CD1c-positive myeloid dendritic cell (primary cell): ENCODE measurements around the gene APOL2.
"Not testable (repeated sequence)": the region's sequence is repeated elsewhere in the genome, so short reads cannot be mapped to it uniquely, and the experiment has no call there.

Experiments
- DNase-seq: peaks from one replicate; pipeline ENCODE4 v3.0.0-alpha.2; 2016; ENCODE audit errors: extremely low spot score

APOL2 gene

DNA sequence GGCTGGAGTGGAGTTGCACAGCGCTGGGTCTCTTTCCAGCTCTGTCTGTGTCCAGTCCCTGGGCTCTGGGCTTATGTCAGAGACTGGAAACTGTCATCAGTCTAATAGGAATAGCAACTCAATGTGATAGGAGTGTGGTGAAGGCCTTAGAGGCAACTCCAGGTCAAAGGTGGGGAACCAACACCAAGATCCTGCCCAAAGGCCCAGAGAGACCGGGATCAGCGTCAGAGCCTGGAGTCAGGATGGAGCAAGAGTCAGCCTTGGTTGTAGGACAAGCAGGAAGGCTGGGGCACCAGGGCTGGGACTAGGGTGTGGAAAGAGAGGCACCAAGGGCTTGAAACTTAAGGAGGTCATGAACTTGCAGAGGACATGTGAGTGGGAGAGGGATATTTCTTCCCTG is 23.0 kb upstream of the APOL2 start:
- not testable (repeated sequence) for DNase-seq

GRCh38 chr22:36261675-36262074 is 22.3 kb upstream of the APOL2 start:
- not testable (repeated sequence) for DNase-seq

GRCh38 chr22:36259615-36260300 is 20.4 kb upstream of the APOL2 start:
- no peak for DNase-seq

- no peak for DNase-seq
Observed at GRCh38 chr22:36258701-36259614, 19.6 kb upstream of the APOL2 start.

- no peak for DNase-seq
Observed at GRCh38 chr22:36257948-36258670, 18.8 kb upstream of the APOL2 start.

- DNase-seq, result no peak
Observed at GRCh38 chr22:36257308-36257707, 18.0 kb upstream of the APOL2 start.

GRCh38 chr22:36256478-36256877 is 17.2 kb upstream of the APOL2 start:
- DNase-seq, result no peak

DNA sequence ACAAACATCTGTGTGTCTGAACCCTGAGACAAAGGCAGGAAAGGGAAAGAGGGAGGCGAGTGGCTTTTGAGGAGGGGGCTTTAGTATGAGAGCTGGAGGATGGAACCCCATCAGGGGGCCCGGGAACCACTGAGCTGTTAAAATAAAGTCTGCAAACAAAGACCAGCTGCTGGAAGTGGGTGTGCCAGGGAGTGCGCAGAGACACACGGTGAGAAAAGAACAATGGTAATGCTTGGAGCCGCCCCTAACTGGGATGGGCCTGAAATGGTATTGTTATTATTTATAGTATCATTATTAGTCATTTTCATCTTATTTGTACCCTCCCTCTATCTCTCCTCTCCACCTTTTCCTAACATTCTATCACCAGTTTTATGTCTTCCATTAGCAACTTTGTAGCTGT is 16.2 kb upstream of the APOL2 start:
- DNase-seq, result not testable (repeated sequence)

DNA sequence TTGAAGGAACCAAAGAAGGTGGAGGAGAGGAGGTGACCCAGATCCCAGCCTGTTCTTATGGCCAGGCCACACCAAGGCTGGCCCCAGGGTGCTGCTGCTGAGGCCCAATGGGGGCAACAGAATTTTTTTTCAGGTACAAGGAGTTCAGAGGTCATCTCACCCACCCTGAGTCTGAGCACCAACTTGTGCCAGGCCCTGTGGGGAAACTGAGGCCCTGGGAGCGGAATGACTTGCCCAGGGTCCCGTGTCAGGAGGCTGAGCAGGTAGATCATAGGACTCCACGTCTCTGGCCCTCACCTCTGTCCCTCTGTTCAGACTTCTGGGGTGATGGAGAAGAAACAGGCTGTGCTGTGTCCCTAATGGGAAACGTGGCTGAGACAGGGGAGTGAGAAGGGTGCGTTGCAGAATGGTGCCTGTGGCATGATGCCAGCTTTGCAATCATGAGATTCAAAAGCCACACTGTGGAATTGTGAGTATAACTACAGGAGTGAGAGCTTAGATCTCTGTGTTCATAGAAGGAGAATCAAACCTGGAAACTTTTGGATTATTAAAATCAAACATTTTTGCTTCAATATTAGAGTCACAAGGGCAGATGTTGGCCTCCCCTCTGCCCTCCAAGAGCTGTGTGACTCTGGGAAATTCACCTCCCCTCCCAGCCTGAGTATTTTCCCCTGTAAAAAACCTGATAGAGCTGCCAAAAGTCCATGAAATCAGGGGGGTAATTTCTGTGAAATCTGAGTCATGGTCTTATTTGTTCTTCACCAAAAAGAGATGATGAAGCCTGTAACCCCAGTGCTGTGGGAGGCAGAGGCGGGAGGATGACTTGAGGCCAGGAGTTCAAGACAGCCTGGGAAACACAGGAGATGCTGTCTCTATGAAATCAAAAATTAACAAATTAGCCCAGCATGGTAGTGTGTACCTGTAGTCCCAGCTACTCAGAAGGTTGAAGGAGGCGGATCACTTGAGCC is 14.5 kb upstream of the APOL2 start:
- peak; percentile 16 for DNase-seq

DNA sequence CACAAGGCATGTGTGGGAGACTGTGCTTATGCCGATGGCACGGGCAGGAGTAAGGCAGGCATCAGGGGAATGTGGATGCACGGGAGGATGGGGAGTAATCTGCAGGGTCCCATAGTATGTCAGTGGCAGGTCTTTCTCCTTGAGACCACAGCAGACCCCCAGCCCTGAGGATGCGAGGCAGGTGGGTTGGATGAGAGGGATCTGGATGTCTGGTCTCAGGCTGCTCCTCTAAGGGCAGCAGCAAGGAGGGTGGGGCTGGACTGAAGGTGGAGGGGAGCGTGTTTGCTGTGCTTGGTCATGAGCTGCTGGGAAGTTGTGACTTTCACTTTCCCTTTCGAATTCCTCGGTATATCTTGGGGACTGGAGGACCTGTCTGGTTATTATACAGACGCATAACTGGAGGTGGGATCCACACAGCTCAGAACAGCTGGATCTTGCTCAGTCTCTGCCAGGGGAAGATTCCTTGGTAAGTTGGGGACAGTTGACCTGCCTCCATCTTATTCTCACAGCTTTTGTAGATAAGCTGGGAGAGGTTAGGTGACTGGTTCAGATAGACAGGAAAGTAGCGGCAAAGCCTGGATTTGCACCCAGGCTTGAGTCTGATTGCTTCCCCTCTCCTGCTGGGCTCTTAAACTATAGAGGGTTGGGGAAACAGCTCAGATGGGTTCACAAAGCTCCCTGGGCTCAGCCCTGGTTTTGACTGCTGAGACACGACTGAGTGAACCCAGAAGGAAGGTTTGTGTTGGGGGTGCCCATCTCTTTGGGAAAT is 13.6 kb upstream of the APOL2 start, which contains the start of gene APOL1:
Gene APOL1 (plus strand): TSS at position 380 of the 769 bp plus-strand sequence. CDS start 1,823 bp downstream, outside the sequence.
- DNase-seq, result peak; percentile 59

DNA sequence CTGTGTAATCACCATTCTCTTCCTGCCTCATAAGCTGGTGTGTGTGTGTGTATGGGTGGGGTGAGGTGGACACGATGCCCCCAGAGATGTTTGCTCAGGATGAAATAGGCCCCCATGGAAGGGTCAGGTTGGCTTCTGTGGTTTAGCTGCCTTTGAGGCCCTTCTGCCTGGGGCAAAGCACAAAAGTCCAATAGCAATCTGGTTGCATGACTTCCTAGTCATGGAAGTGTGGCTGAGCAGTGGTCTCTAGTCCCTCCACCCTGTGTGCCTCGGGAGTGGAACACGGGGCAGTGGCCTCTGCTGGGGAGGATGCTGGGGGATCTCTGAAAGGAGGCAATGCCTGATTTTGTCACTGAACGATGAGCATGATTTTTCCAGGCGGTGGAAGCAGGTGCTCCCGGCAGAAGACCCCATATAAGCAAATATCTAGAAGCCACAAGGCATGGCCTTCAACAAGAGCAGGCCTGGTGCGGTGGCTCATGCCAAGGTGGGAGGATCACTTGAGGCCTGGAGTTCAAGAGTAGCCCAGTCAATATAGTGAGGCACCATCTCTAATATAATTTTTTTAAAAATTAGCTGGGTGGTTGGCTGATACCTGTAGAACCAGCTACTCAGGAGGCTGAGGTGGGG is 12.8 kb upstream of the APOL2 start:
- DNase-seq, result not testable (repeated sequence)

DNA sequence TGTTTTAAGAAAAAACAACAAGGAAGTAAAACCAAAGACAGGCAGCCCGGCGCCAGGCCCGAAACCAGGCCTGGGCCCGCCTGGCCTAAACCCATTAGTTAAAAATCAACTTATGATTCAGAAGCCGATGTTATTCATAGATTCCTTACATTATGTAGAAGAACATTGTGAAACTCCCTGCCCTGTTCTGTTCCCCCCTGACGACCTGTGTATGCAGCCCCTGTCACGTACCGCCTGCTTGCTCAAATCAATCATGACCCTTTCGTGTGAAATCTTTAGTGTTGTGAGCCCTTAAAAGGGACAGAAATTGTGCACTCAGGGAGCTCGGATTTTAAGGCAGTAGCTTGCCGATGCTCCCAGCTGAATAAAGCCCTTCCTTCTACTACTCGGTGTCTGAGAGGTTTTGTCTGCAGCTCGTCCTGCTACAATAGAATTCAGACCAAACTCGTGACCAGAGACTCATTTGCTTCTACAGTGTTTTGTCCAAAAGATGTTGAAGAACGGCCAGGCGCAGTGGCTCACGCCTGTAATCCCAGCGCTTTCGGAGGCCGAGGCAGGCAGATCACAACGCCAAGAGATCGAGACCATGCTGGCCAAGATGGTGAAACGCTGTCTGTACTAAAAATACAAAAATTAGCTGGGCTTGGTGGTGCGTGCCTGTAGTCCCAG is 11.1 kb upstream of the APOL2 start:
- DNase-seq, result not testable (repeated sequence)

DNA sequence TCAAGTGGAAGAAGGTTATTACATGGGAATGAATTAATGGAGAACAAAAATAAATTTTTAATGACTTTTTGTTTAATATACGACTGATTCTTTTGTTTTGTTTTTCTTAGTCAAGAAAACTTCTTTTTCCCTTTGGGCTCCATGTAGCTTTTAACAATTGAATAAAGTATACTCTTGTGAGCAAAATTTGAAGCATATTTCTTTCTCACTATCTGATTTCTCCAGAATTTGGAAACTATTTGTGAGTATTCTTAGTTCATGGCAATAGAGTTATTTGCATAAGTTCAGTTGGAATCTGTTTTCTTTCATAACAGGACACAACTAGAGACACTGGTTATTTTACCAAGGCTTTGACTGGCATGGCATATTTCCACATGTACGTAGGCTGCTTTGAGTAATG is 9.8 kb upstream of the APOL2 start:
- DNase-seq, result no peak

- DNase-seq, result no peak
Observed at GRCh38 chr22:36247955-36248354, 8.6 kb upstream of the APOL2 start.

- no peak for DNase-seq
Observed at GRCh38 chr22:36246718-36247117, 7.4 kb upstream of the APOL2 start.

DNA sequence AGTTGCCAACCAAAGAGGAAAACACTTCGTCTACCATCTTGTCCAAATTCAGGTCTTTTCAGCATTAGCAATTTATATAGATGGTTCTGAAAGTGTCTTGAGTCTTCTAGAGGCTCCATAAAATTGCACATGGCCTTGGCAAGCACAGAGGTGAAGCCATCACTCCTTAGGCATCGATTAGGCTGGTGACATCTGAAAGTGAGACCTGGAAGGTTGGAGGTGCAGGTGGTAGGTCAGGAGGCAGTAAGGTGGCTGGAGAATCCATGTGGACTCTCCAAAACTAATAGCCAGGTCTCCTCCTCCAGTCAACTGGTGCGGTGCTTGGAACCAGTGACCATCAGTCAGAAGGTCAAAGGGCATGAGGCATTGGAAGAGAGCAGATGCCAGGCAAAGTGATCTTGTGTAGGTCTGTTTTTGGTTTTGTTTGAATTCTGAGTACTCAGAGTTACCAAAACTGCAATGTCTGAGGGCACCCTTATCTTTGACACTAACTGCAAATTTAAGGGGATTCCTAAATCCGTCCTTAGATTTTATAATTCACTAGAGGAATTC is 6.6 kb upstream of the APOL2 start:
- DNase-seq, result no peak

DNA sequence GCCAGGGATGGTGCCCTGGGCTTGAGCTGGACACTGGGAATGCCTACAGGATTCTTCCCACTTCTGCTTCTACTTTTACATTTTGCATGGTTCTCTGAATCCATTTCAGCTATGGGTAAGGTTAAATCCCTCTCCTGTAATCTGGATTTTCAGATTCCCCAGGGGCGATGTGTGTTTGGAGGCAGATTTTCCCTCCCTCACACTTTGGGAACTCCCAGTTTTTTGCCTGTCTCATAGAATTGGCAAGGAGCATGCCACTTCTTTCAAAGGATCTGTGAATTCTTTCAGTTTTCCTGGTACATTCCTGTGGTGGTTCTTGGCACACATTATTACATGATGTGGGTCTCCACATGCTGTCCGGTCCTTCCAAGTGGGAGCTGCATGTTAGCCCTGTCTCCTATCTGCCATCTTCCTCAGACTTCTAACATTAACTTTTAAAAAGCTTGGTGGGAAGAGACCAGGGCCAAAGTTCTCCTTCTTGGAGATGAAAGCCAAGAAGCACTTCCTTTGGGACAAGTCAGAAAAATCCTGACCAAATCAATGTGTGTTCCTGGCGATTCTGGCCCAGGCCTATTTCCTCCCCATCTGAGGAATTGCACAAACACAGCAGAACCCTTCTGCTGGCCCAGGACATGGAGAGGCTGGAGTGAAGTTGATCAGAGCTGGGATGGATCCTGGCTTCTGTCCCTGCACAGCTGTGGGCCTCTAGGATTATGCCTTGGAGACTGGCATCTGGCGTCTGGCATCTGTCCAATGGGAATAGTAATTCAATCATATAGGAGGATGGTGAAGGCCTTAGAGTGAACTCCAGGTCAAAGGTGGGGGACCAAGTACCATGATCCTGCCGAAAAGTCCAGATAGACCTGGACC is 5.4 kb upstream of the APOL2 start:
- no peak for DNase-seq

DNA sequence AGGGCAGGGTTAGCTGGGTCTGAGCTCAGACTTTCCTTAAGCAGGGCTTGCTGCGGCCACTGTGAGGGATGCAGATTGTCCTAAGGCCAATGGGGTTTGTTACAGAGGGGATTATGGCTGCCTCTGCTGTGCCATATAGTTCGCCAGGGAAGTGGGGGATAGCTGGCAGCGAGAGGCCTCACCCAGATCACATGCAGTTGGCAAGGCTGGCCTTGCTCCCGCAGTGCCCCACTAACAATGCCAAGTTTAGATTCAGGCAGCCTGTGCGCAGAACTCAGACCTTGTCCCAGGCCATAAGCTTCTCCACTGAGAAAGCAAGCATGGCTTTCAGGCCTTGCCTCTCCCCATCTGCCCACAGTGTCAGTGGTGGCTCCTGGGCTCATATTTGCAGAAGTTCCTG is 4.7 kb upstream of the APOL2 start:
- DNase-seq, result no peak
